Activated CD4-positive, CD25-positive, alpha-beta regulatory T cell treated with anti-CD3 and anti-CD28 coated beads, Interleukin-2, amount 50 U/mL, for 16 hours (primary cell): ENCODE results near the gene MFSD12.

Source experiments
- DNase-seq: peaks from one replicate; pipeline ENCODE4 v3.0.0-alpha.2; 2020; ENCODE audit warnings: low read depth, low spot score

MFSD12 gene

GRCh38 chr19:3556423-3556977 is 886 bp downstream of the MFSD12 start:
- DNase-seq: no peak

DNA sequence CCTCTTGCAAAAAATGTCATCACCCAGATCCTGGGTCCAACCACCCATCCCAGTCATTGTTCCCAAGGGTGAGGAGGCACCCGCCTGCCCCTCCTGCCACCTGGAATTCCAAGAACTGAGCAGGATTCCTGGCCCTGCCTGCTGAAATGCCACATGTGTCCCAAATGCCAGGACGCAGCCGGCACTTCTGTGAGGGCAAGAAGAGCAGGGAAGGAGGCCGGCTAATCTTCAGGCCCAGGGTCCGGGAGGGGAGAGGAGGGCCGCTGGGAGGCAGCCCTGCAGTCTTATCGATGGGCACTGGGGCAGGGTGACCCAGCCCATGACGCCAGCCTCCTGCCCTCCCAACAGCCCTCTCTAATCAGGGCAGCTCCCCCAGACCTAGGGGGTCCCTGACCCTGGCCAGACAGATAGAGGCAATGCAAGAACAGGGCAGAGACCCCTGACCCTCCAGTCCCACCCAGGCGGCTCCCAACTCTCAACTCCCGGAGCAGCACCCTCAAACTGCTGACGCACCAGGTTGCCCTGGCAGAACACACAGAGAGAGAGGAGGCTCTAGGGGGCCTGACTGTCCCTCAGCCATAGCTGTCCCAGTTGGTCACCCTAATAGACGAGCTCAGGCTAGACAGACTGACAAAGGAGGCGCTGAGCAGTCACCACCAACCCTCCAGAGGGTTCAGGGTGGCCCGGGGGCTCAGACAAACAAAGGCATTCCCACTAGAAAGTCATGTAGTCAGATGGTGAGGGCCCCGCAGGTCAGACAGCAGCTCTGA is 1.5 kb downstream of the MFSD12 start:
- DNase-seq: no peak

DNA sequence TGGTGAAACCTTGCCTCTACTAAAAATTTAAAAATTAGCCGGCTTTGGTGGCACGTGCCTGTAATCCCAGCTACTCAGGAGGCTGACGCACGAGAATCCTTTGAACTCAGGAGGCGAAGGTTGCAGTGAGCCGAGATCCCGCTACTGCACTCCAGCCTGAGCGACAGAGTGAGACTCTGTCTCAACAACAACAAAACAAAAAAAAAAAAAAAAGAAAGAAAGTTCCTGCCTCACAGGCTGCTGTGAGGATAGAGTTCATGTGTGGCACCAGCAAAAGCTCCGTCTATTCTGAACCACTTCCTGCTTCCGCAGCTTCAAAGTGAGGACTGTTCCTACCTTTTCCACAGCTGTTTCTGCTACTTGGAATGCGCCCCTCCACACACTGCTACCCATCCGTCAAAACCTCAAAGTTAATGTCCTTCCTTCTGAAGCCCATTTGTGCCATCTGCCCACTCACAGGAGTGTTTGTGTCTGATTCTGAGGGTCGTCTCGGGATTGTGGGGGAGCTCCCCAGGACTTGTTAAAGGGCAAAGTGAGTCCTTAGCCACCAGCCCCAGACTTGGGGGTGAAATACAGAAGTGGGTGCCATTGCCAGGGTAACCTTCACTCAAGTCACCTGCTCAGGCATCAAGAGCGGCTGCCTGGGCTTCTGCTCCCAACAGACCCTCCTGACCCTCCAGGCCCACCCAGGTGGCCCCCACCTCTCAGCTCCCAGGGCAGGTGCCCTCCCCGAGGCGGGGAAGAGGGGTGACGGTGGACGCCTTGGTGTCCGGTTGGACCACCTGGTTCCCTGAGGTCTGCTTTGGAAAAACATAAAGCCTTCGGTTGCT is 2.9 kb downstream of the MFSD12 start:
- no peak for DNase-seq

- DNase-seq: no peak
Observed at GRCh38 chr19:3551792-3552095, 5.6 kb downstream of the MFSD12 start.

- no peak for DNase-seq
Observed at GRCh38 chr19:3550947-3551791, 6.2 kb downstream of the MFSD12 start.

GRCh38 chr19:3549816-3550215 is 7.6 kb downstream of the MFSD12 start:
- DNase-seq: no peak

DNA sequence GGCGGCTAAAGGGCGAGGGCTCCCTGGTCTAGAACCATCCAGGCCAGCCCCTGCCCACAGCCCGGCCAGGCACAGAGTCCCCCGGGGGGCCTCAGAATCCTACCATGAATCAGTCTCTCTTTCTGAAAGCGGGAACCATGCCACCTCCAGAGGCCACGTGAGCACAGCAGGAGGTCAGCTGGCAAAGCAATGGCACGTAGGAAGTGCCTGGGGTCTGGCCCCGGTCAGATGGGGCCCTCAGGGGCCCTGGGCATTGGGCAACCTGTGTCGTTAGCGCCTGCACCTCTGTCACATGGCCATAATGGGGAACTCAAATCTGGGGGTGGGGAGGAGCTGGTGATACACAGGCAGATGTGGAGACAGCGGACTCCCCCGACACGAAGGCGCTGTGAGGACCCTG is 8.8 kb downstream of the MFSD12 start:
- DNase-seq: no peak

DNA sequence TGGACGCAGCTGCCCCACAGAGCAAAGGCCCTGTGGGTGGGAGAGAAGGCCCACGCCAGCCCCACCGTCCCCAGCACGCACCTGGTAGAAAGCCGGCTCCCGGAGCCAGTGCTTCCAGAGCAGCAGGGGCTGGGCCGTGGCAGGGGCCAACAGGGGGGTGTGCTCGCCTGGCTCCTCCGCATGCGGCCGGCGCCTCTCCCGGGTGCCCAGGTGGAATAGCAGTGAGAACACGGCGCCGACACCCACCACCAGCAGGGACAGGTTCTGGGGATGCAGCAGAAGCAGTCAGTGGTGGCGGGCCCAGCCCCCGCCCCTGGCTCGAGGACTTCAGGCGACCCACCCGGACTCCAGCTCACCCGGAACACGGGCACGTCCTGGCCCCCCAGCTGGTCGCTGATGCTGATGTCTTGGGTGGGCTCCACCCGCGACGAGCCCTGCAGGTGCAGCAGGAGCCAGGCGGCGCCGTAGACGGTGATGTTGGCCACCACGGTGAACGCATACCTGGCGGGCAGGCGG is 9.6 kb downstream of the MFSD12 start:
- no peak for DNase-seq

DNA sequence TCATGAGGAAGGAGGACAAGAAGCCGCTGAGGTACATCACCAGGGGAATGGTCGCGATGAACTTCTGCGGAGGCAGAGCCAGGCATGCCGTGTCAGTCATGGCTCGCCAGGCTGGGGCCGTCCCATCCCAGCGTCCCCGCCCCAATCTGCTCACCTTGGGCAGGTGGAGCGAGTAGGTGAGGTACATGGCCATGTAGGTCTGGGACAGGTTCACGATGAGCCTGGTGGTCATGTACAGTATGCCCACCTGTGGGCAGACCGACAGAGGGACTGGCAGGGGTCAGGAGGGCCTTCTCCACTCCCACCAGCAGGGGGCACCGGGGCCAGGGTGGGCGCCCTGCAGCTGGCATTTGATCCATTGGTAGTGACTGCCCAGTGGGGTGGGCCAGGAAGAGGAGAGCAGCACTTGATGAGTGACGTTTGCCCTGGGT is 10.1 kb downstream of the MFSD12 start:
- no peak for DNase-seq

DNA sequence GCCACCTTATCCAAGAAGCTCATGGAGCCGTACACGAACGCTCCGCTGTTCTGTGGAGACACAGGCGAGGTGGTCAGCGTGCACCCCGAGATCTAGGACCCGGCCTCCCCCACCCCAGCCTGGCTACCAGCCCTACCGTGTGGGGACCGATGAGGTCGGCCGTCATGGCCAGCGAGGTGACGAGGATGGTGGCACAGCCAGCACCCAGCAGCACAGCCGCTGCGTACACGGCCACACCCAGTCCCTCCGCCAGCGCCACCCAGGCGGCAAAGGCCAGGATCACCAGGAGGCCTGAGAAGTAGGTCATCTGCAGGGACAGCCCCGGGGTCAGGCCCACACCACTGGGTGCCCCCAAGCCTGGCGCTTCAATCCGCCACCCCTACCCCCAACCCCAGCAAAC is 11.3 kb downstream of the MFSD12 start:
- no peak for DNase-seq

DNA sequence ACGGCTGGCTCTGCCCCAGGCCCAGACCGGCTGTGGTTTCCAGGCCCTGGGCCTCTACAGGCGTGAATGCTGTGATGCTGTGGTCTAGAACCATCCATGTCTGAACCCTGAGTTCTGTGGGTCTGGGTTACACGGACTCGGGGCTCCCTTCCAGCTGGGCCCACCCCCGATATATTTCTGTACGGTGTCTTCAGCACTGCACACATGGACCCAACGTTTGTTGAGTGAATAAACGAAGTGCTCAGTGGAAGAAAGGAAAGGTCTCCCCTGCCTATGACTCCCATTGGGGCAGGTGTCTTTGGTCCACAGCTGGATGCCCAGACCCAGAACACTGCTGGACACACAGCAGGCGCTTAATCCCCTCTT is 11.7 kb downstream of the MFSD12 start:
- DNase-seq: no peak

DNA sequence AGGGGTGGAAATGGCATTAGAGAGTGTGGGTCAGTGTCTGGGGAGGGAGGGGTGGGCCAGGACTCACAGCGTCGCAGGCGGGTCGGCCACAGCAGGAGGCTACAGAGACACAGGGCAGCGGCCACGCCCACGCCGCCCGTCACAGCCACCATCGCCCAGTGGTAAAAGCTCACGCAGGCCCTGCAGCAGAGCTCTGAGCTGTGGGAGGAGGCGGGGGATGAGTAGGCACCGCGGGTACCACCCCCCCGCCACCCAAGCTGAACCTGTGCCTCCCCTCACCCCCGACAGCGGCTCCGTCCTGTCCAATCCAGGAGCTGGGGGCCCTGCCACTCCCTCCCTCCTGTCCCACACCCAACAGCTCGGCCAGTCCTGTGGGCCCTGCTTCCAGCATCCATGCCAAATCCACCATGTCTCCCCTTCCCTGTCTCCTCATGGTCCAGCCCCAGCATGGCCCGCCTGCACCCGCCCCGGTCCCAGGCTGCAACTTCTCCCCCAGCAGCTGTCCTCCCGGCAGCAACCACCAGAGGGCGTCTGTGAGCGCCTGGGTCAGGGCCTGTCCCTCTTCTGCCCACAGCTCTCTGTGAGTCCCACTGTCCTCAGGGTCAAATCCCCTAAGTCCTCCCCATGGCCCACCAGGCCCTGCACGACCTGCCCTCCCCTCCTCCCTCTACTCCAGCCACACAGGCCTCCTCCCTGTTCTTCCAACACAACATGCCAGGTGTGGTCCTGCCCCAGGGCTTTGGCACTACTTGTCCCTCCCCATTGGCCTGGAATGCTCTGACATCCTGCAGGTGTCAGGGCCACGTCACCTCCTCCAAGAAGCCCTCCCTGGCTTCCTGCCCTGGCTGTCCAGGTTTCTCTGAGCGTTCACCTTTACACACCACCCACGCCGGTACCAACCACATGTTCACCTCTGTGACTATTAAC is 12.4 kb downstream of the MFSD12 start:
- peak; percentile 56 for DNase-seq

DNA sequence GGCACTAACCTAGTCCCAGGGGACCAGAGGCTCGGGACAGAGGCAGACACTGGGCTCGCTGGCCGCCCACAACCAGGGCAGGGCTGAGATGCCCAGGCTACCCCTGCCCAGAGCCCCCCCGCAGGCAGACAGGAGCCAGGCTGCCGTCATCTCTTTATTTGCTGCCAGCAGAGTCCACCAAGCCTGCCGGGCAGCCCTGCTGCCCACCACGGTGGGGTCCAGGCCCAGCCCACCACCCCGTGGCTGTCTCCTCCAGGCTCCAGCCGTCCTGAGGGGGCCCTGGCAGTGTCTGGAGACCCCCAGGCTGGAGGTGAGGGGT is 13.4 kb downstream of the MFSD12 start:
- DNase-seq: no peak

DNA sequence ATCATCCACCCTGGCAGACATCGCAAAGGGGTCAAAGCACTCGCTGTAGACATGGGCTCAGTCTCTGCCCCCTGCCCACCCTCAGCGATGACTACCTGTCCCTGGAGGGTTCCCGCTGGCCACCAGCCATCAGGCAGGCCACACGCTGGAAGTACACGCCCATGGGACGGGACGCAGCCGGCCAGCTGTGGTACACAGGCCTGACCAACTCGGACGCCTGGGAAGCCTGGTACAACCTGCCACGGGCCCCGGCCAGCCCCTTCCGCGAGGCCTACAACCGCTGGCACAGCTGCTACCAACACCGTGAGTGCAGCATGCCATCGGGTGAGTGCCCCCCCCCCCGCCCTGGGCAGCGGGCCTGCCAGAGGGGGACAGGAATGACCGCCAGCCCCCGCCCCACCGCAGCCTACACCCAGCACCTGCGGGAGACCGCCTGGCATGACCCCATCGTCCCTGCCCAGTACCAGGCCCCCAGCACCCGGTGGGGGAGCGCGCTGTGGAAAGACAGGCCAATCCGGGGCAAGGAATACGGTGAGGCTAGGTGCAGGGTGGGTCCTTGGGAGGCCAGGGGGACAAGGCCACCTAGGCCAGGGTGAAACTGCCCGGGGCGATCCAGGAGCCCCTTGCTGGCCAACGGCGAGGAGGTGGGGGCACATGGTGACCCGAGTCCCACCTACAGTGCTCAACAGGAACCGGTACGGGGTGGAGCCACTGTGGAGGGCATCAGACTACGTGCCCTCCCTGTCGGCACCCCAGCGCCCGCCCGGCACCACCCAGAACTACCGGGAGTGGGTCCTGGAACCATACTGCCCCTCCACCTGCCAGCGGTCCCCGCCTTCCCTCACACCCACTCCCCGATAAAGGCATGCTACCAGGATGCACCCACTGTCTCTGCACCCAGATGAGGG is 14.0 kb downstream of the MFSD12 start:
- no peak for DNase-seq

- DNase-seq: no peak
Observed at GRCh38 chr19:3539756-3540118, 17.6 kb downstream of the MFSD12 start.

- no peak for DNase-seq
Observed at GRCh38 chr19:3538965-3539755, 18.2 kb downstream of the MFSD12 start, which contains the start of gene TEKTIP1. Gene TEKTIP1, plus strand, starts transcription at chr19:3539174. Its CDS starts 4 bp downstream, at chr19:3539178.

- DNase-seq: no peak
Observed at GRCh38 chr19:3538258-3538929, 19.0 kb downstream of the MFSD12 start.
